ENCODE results near the gene VASN.
"Not testable (repeated sequence)": the region's sequence is repeated elsewhere in the genome, so short reads cannot be mapped to it uniquely, and the experiment has no call there.

The VASN gene

DNA sequence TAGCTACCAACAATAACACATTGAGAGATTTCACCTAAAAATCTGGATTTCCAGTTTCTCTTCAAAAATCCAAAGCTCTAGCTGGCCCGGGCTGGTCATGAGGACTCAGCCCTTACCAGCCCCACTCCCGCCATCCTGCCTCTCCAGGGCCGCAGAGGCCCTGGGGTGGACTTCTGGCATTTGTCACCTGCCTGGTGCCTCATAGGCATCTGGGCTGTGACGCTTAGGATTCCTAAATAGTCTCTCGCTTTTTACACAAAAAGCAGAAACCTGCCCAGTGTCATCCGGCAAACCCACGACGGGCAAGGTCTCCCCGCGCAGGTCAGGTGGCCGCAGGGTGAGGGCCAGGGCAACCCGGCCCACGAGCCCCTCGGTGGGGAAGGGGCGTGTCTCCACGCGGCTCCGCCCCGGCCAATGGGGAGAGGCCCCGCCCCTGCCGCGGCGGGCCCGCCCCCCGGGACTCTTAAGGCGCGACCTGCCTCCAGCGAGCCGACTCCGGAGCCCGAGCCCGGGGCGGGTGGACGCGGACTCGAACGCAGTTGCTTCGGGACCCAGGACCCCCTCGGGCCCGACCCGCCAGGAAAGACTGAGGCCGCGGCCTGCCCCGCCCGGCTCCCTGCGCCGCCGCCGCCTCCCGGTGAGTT, at the start of gene VASN:
VASN (plus strand) TSS at position 492 of the 644 bp plus-strand sequence. CDS start 9,030 bp downstream, outside the sequence.
- DNase-seq (ENCODE audit: low spot score): peak; percentile 59

DNA sequence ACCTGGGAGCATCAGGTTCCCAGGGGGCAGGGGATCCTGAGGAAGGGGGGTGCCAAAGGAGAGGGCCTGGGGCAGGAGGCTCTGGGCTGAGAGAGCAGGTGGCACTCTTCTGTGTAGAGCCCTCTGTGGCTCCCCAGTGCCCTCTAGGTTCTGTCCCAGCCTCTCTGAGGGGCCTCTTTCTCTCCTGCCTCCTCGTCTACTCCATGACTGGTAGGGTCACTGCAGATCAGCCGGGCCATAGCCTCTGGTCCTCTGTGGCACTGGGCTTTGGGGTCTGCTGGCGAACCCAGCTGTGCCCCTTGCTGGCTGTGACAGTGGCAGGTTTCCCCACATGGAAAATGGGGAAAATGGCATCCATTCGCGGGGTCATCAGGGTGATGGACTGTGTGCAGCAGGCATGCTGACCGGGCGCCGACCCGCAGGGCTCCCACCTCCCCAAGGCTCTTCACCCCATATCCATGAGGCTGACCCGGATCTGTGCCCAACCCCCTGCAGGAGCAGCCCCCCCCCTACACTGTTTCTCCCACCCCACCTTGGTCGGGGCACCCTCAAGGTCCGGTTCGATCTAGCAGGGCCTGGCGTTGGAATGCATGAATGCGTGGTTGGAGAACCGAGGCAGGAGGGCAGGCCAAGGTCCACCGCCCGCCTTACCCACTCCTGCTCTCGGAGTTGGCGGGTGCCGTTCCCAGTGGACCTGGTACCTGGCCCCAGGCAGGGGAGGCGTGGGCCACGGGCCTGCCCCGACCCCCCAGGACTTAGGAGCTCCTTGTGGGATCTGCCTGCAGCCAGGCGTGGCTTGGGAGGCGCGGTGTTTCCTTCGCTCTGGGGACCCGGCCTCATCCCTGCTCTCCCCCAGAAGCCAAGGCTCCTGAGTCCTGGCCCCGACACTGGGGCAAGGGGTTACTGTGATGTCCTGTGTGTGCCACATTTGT, 49.3 kb upstream of the VASN start:
- no peak for DNase-seq (ENCODE audit: low spot score)

DNA sequence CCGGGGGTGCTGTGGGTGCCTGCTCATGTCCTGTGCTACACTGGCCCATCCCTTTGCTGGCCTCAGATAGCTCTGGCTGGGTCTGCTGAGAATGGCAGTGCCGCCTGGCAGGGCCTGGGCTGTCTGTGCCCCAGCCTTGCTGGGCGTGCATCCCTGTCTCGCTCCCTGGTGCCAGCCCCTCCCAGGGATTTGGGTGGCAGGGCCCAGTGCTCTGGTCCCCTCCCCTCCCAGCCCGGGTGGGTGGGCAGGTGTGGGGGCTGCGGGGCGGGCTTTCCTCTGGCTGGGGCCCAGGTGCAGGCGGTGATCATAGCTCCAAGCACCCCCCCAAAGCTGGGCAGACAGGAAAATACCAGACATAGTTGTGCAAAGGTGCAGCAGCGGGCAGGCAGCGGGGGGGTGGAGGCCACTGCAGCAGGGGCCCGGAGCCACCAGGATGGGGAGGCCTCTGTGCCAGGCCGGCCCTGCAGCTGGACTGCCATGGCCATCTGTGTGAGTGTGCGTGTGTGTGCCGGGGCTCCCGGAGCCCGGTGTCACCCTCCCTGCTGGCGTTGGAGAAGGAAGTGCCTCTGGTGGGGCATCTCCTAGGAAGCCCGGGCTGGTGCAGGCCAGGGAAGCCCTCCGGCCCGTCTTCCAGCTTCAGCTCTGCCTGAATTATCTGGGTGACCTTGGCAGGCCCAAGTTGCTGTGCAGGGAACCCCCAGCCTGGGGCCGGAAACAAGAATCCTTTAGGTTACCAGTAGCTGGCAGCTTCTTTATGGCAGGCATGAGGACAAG, 48.4 kb upstream of the VASN start:
- peak; percentile 34 for DNase-seq (ENCODE audit: low spot score)

DNA sequence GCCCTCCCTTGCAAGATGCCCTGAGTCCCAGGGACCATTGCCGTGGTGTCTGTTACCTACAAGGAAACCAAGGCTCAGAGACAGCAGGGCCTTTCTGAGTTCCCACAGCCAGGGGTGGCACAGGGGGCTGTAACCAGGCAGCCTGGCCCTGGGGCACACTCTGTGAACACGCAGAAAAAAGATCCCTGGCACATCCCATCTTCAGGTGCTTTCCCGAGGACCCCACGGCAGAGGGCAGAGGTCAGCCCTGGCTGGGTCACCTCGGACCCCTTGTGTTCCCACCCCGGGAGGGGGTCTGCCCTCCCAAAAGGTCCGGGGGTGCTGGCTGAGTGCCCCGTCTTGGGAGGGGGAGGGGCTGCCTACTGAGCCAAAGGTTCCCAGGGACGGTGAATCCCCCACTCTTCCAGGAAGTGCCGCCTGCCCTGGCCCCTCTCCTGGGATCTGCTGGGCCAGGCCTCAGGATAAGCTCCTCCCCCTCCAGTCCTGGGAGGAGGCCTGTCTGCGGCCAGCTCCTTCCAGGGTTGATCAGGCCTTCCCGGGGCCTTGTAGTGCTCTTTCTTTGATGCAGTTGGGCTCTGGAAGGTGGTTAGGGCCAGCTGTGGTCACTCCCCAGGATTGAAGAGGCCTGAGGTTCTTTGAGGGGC, 47.7 kb upstream of the VASN start:
- no peak for DNase-seq (ENCODE audit: low spot score)

DNA sequence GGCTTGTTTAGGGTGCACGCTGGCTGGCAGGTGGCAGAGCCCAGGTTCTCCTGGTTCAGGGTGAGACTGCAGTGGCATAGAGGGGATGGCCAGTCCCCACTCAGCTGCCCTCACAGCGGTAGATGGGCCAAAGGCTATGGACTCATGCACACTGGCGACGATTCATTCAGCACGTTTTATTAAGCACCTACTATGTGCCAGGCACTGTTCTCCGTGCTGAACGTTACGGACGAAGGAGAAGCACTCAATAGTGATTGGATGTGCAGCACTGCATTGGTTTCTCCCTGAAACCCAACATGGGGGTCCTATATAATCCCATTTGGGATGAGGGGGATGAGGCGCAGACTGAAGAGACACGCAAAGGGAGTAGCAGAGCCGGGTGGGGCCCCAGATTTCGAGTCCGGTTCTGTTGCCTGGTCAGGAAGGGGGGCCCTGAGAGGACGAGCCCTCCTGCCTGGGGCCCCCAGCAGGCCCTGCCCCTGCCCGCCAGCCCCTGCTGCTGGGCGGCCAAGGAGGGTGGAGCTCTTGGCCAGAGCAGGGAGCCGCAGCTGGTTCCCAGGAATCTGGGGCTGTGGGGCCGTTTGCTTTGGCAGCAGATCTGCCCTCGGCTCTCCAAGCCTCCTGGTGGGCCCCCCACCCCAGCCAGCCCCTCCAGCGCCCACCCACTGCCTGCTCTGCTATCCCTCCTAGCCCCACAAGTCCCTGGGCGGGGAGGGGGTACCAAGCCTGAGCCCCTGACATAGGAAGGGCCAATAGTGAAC, 47.0 kb upstream of the VASN start:
- no peak for DNase-seq (ENCODE audit: low spot score)

DNA sequence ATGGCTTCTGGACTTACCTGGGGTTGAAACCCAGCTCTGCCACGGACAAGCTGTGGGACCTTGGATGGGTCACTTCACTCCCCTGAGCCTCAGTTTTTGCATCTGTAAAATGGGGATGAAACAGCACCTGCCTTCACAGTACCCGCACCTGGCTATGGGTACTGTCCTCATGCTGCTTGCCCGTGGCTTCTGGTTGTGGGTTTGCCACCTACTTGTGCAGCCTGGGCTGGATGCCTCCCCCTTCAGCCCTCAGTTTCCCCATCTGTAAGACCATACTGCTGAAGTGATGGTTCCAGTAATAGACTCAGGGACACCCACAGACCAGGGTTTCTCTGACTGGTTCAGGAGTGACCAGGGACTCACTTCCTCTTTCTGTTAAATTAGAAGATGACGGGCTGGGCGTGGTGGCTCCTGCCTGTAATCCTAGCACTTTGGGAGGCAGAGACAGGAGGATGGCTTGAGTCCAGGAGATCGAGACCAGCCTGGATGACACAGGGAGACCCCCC, 46.3 kb upstream of the VASN start:
- no peak for DNase-seq (ENCODE audit: low spot score)

DNA sequence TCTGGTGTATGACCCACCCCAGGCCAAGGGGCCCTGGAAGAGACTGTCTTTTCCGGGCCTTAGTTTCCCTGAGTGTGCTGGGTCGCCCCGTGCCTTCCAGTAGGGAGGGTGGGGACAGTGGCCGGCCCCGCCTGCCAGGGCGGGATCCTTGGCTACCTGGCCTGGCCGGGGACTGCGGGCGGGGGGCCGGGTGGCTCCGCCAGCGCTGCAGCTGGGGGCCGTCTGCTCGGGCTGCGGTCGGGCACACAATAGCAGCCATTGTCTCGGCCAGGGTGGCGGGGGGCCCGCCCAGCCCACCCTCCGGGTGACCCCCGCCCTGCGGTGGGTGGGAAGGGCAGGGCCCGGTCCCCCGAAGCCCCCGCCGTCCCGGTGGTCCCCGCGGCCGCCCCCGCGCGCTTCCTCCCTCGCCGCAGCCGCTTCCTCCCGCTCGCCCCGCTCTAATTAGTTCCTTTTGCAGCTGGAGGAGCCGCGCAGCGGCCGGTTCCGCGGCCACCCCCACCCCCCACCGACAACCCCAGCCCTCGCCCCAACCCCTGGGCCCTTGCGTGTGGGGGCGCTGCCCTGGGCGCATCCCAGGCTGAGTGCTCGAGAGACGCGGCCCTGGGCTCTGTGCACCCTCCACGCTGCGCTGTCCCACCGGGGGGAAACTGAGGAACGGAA, 44.1 kb upstream of the VASN start:
- no peak for DNase-seq (ENCODE audit: low spot score)

DNA sequence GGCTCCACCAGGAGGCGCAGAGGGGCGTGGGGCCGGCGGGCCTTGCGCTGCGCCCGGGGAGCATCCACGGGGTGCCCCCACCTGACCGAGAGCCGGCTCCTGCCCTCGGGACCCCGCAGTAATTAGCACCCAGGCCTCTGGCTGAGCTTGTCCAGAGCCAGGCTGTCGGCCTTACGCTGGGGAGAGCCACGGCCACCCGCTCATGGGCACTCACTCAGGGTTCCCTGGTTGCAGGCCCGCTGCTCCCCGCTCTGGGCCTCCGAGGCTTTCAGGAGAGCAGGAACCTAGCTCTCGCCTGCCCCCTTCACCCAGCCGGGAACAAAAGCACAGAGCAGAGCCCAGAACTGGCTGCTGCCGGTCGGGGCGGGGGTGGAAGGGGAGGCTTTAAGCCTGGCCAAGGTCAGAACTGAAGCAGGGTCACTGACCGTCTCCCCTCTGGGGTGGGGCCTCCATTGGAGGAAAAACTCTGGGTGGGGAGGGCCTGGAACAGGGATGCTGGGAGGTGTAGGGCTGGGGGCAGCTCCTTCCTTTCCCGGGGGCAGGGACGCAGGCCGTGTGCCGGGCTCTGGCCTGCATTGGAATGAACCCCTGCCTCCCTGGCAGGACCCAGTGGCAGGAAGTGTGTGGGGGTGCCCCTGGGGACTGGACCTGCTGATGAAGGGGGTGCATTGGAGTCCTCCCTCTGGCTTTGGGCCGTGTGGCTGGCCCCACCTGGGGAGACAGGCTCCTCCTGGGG, 43.4 kb upstream of the VASN start:
- DNase-seq (ENCODE audit: low spot score): peak; percentile 81

DNA sequence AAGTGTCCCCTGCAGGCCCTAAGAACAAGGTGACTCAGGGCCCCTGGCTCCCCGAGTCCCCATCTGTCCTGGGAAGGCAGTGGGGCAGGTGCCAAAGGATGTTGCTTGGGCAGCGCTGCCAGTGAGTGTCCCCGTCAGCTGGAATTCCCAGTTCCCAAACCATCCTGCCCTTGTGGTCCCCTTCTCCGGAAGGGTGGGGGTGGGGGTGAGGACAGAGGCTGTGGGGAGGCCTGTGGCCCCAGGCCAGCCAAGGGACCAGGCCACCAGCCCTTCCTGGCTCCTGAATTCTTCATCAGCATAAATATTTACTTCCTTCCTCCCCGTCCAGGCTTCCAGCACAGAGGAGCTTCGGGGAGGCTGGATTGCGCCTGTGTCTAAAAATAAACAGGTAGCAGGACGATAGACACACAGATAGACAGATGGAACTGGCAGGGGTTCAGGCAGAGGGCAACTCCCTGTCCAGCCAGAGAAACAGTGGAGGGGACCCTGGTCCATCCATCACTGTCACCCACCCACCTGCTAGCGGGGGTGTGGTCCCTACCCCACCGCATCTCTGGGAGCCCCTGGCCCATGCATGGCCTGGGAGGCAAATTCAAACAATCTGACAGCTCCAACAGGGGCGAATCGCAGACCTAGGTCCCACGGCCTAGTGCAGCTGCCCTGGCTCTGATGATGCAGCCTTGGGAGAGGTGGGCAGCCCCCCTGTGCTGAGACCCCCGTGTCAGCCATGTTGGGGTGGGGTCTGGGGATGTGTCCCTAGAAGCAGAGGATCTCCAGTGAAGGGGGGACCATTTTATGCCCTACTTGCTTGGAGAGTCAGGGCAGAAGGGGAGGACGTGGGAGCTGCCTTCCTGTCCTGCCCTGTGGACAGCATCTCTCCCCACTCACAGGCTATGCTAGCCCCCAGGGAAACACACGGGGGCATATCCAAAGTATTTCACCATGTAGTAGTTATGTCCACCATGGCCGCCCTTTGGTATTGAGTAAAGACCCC, 42.6 kb upstream of the VASN start:
- DNase-seq (ENCODE audit: low spot score): no peak

DNA sequence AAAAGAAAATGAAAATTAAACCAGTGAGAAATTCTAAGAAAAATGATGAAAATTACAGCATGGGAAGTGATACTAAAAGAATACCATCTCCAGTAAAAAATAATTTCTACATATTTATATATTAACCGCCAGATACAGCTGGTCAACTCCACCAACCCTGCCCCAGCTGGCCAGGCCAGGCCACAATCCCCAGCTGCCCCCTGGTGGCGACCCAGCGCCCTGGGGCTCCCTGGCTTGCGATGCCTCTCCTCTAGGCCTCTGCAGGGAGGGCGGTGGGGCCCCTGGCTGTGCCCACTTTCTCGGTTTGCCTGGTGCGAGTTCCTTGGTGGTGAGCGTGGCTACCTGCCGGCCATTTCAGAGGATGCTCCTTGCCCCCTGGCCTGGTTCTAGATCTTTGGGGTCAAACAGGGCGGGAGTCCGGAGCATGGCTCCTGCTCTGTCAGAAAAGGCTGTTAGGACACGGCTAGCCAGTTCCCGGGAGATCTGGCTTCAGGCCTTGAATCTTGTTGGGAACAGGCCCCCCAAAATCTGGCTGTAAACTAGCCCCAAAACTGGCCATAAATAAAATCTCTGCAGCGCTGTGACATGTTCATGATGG, 41.3 kb upstream of the VASN start:
- DNase-seq (ENCODE audit: low spot score): no peak

DNA sequence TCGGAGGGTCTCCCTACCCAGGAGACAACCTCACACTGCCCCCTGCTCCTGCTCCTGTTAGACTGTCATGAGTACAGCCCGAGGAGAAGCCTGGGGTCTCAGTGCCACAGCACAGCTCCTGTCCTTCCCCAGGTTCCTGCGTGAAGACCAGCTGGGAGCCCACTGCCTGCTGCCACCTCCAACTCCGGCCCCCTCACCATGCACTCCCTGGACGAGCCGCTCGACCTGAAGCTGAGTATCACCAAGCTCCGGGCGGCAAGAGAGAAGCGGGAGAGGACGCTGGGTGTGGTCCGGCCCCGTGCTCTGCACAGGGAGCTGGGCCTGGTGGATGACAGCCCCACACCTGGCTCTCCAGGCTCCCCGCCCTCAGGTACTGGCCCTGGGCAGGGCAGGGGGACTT, 39.6 kb upstream of the VASN start:
- DNase-seq (ENCODE audit: low spot score): no peak

DNA sequence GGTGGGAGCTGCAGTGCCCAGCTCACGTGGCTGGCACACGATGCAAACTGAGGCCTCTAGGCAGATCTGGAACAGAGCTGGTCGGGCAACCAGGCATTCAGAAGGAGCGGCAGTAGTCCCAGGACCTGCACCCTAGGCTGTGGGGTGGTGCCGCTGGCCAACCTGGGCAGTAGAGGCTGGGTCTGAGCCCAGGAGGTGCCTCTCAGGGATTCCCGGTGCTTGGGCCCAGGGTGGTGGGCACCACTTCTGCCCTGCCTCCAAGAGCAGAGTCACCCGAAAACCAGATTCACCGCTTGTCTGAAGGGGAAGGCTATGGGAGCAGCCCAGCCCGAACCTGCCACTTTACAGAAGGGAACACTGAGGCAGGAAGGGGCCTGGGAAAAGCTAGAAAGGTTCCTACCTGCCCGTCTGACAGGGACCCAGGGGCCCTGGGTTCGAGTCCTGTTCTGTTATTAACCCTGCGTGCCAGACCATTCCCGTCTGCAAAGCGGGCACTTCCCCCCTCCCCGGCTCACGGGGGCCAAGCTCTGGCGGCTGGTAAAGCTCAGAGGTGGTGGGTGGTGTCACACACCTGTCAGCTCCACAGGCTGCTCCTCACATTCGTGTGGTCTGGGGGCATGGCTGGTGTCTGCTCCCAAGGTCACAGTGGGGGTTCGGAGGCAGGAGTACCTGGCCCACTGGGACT, 38.9 kb upstream of the VASN start:
- no peak for DNase-seq (ENCODE audit: low spot score)

DNA sequence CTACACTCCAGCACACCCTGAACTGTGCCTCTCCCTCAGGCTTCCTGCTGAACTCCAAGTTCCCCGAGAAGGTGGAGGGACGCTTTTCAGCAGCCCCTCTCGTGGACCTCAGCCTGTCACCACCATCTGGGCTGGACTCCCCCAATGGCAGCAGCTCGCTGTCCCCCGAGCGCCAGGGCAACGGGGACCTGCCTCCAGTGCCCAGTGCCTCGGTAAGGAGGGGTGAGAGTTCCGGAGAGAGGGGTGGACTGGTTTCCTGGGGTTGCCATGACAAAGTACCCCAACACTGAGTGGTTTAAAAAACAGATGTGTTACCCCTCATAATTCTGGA, 38.4 kb upstream of the VASN start:
- no peak for DNase-seq (ENCODE audit: low spot score)

DNA sequence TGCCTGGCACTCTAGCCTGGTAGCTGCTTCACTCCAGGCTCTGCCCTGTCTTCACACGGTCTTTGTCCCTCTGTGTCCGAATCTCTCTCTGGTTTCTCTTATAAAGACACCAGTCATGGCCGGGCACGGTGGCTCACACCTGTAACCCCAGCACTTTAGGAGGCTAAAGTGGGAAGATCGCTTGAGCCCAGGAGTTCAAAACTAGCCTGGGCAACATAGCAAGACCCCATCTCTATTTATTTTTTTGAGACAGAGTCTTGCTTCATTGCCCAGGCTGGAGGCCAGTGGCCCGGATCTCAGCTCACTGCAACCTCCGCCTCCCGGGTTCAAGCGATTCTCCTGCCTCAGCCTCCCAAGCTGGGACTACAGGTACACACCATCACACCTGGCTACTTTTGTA, 37.9 kb upstream of the VASN start:
- DNase-seq (ENCODE audit: low spot score): not testable (repeated sequence)

DNA sequence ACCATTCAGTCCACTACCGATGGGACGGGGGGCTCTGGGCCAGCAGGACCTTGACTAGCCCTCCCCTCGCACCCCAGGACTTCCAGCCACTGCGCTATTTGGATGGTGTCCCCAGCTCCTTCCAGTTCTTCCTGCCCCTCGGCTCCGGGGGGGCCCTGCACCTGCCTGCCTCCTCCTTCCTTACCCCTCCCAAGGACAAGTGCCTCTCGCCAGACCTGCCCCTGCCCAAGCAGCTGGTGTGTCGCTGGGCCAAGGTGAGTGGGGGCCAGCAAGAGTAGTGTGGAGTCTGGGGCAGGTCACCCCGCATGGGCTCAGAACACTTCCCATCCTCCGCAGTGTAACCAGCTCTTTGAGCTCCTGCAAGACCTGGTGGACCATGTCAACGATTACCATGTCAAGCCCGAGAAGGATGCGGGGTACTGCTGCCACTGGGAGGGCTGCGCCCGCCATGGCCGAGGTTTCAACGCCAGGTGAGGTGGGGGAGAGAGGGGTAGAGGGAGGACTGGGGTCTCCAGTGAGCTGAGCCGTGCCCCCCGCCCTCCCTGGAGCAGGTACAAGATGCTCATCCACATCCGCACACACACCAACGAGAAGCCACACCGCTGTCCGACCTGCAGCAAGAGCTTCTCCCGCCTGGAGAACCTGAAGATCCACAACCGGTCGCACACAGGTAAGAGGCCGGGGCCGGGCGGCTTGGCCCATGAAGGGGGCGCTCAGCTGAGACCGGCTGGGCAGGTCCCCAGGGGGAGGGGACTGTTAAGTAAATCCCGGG, 36.7 kb upstream of the VASN start:
- DNase-seq (ENCODE audit: low spot score): no peak

DNA sequence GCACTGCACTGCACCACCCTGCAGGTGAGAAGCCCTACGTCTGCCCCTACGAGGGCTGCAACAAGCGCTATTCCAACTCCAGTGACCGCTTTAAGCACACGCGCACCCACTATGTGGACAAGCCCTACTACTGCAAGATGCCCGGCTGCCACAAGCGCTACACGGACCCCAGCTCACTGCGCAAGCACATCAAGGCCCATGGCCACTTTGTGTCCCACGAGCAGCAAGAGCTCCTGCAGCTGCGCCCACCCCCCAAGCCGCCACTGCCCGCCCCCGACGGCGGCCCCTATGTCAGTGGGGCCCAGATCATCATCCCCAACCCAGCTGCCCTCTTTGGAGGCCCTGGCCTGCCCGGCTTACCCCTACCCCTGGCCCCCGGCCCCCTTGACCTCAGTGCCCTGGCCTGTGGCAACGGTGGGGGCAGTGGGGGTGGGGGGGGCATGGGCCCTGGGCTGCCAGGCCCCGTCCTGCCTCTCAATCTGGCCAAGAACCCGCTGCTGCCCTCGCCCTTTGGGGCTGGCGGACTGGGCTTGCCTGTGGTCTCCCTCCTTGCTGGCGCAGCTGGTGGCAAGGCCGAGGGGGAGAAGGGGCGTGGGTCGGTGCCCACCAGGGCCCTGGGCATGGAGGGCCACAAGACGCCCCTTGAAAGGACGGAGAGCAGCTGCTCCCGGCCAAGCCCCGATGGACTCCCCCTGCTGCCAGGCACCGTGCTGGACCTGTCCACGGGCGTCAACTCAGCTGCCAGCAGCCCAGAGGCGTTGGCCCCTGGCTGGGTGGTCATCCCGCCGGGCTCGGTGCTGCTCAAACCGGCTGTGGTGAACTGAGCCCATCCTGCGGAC, 34.7 kb upstream of the VASN start:
- DNase-seq (ENCODE audit: low spot score): no peak
